ENCODE results near the gene CELA2B. TPM values are rescaled to one million over a fixed set of nuclear protein-coding genes. Genes with fewer than 3 reads are reported as not detected.

CELA2B gene
- total and polyA plus RNA-seq, 2 of the 8 experiments (the other 6 are each of a cell fraction or from before 2014, with no cell fraction given), result not detected

- no peak for TF ChIP-seq CBX8 (IDR thresholded peaks at IDR 0.05; ENCODE audit: borderline replicate concordance, low read depth, low read length)
Measured at GRCh38 chr1:15501208-15502032, 25.5 kb downstream of the CELA2B start (continued).

Measured in H1 (cell line).